ENCODE results near the gene CAST. TPM values are rescaled to one million over a fixed set of nuclear protein-coding genes. Genes with fewer than 3 reads are reported as not detected.
"Not testable (repeated sequence)": the region's sequence is repeated elsewhere in the genome, so short reads cannot be mapped to it uniquely, and the experiment has no call there.

The CAST gene
- total RNA-seq, 2 experiments from 2014 or later: 165 to 174 TPM

- H3K4me3 Mint-ChIP-seq: no peak overlapping the region
- H3K9me3 Mint-ChIP-seq: no peaks in the 10 kb centered on the region
- peaks cover 8% of the 10 kb centered on the region for H3K4me1 Mint-ChIP-seq
- ATAC-seq (ENCODE audit: low read depth): no peak
- POLR2A ChIA-PET: no interaction called here
- no peaks in the 10 kb centered on the region for H3K27me3 Mint-ChIP-seq
- peaks cover 30% of the 10 kb centered on the region for H3K36me3 Mint-ChIP-seq
- no peak for DNase-seq
- H3K27ac Mint-ChIP-seq: no peak overlapping the region
Observed at GRCh38 chr5:96741106-96741505, 78.9 kb downstream of the CAST start.

- Mint-ChIP-seq H3K4me1 (peaks cover 9% of the 10 kb centered on the region), H3K9me3 (no peaks in the 10 kb centered on the region), H3K27me3 (no peaks in the 10 kb centered on the region), H3K27ac (no peak overlapping the region), H3K4me3 (no peak overlapping the region), H3K36me3 (peaks cover 29% of the 10 kb centered on the region)
- POLR2A ChIA-PET: no interaction called here
- ATAC-seq (ENCODE audit: low read depth) (no peak), DNase-seq (no peak)
Observed at GRCh38 chr5:96741891-96742309, 79.7 kb downstream of the CAST start.

- Mint-ChIP-seq H3K4me1 (peaks cover 9% of the 10 kb centered on the region), H3K36me3 (peaks cover 27% of the 10 kb centered on the region), H3K4me3 (no peak overlapping the region), H3K9me3 (no peaks in the 10 kb centered on the region), H3K27me3 (no peaks in the 10 kb centered on the region), H3K27ac (no peak overlapping the region)
- ATAC-seq (ENCODE audit: low read depth) (no peak), DNase-seq (no peak)
- POLR2A ChIA-PET: no interaction called here
Observed at GRCh38 chr5:96742538-96742937, 80.4 kb downstream of the CAST start.

GRCh38 chr5:96743065-96743768 is 81.0 kb downstream of the CAST start:
- no peak for DNase-seq
- POLR2A ChIA-PET: no interaction called here
- H3K27me3 Mint-ChIP-seq: no peaks in the 10 kb centered on the region
- H3K4me1 Mint-ChIP-seq: peaks cover 9% of the 10 kb centered on the region
- no peaks in the 10 kb centered on the region for H3K9me3 Mint-ChIP-seq
- H3K4me3 Mint-ChIP-seq: no peak overlapping the region
- H3K36me3 Mint-ChIP-seq: peaks cover 24% of the 10 kb centered on the region
- ATAC-seq (ENCODE audit: low read depth): no peak
- no peak overlapping the region for H3K27ac Mint-ChIP-seq

GRCh38 chr5:96743805-96744204 is 81.6 kb downstream of the CAST start:
- no peaks in the 10 kb centered on the region for H3K9me3 Mint-ChIP-seq
- peaks cover 26% of the 10 kb centered on the region for H3K36me3 Mint-ChIP-seq
- POLR2A ChIA-PET: no interaction called here
- no peak overlapping the region for H3K27ac Mint-ChIP-seq
- H3K4me1 Mint-ChIP-seq: peaks cover 9% of the 10 kb centered on the region
- DNase-seq (no peak), ATAC-seq (ENCODE audit: low read depth) (no peak)
- H3K4me3 Mint-ChIP-seq: no peak overlapping the region
- H3K27me3 Mint-ChIP-seq: no peaks in the 10 kb centered on the region

- H3K27ac Mint-ChIP-seq; POLR2A ChIA-PET; H3K27me3 Mint-ChIP-seq; H3K9me3 Mint-ChIP-seq; H3K4me3 Mint-ChIP-seq; H3K4me1 Mint-ChIP-seq; ATAC-seq (ENCODE audit: low read depth); DNase-seq: not testable (repeated sequence)
- H3K36me3 Mint-ChIP-seq: peaks cover 30% of the 10 kb centered on the region
Observed at GRCh38 chr5:96744218-96744617, 82.0 kb downstream of the CAST start.

GRCh38 chr5:96745025-96745424 is 82.8 kb downstream of the CAST start:
- no peak overlapping the region for H3K27ac Mint-ChIP-seq
- H3K4me1 Mint-ChIP-seq: peaks cover 9% of the 10 kb centered on the region
- ATAC-seq (ENCODE audit: low read depth): no peak
- peaks cover 30% of the 10 kb centered on the region for H3K36me3 Mint-ChIP-seq
- POLR2A ChIA-PET: no interaction called here
- H3K4me3 Mint-ChIP-seq: no peak overlapping the region
- H3K27me3 Mint-ChIP-seq: no peaks in the 10 kb centered on the region
- H3K9me3 Mint-ChIP-seq: no peaks in the 10 kb centered on the region
- no peak for DNase-seq

GRCh38 chr5:96745844-96746531 is 83.8 kb downstream of the CAST start:
- DNase-seq (no peak), ATAC-seq (ENCODE audit: low read depth) (no peak)
- peak overlapping the region; percentile 24 for H3K27ac Mint-ChIP-seq
- H3K9me3 Mint-ChIP-seq: no peaks in the 10 kb centered on the region
- H3K36me3 Mint-ChIP-seq: peaks cover 26% of the 10 kb centered on the region
- H3K27me3 Mint-ChIP-seq: no peaks in the 10 kb centered on the region
- POLR2A ChIA-PET: no interaction called here
- H3K4me3 Mint-ChIP-seq: no peak overlapping the region
- H3K4me1 Mint-ChIP-seq: peaks cover 9% of the 10 kb centered on the region

- no peak overlapping the region for H3K27ac Mint-ChIP-seq
- H3K9me3 Mint-ChIP-seq: no peaks in the 10 kb centered on the region
- peaks cover 27% of the 10 kb centered on the region for H3K36me3 Mint-ChIP-seq
- POLR2A ChIA-PET: no interaction called here
- H3K4me3 Mint-ChIP-seq: no peak overlapping the region
- no peaks in the 10 kb centered on the region for H3K27me3 Mint-ChIP-seq
- no peak for ATAC-seq (ENCODE audit: low read depth)
- peaks cover 9% of the 10 kb centered on the region for H3K4me1 Mint-ChIP-seq
- DNase-seq: no peak
Observed at GRCh38 chr5:96747720-96748119, 85.5 kb downstream of the CAST start.

- H3K4me1 Mint-ChIP-seq: peaks cover 5% of the 10 kb centered on the region
- no peak overlapping the region for H3K4me3 Mint-ChIP-seq
- DNase-seq (no peak), ATAC-seq (ENCODE audit: low read depth) (no peak)
- no peak overlapping the region for H3K27ac Mint-ChIP-seq
- H3K9me3 Mint-ChIP-seq: no peaks in the 10 kb centered on the region
- POLR2A ChIA-PET: no interaction called here
- no peaks in the 10 kb centered on the region for H3K27me3 Mint-ChIP-seq
- H3K36me3 Mint-ChIP-seq: peaks cover 18% of the 10 kb centered on the region
Observed at GRCh38 chr5:96750110-96750822, 88.1 kb downstream of the CAST start.

- POLR2A ChIA-PET: interaction anchor here (1.7 kb wide), 1 partner anchor 89 kb away, joined by 5 read pairs; the partner anchor contains the start of gene CAST
- H3K36me3 Mint-ChIP-seq: peaks cover 16% of the 10 kb centered on the region
Observed at GRCh38 chr5:96751203-96752169, 89.3 kb downstream of the CAST start.

GRCh38 chr5:96752341-96753016 is 90.3 kb downstream of the CAST start:
- H3K27ac Mint-ChIP-seq: no peak overlapping the region
- H3K4me1 Mint-ChIP-seq: no peaks in the 10 kb centered on the region
- H3K9me3 Mint-ChIP-seq: no peaks in the 10 kb centered on the region
- H3K36me3 Mint-ChIP-seq: peaks cover 18% of the 10 kb centered on the region
- DNase-seq (no peak), ATAC-seq (ENCODE audit: low read depth) (no peak)
- POLR2A ChIA-PET: interaction anchor here (0.6 to 1.7 kb wide), 2 partner anchors 90 to 120 kb away, joined by 5 to 7 read pairs; partner anchors contain the start of gene CAST
- no peak overlapping the region for H3K4me3 Mint-ChIP-seq
- H3K27me3 Mint-ChIP-seq: no peaks in the 10 kb centered on the region

More at GRCh38 chr5:96751203-96752169, 89.3 kb downstream of the CAST start:
- H3K4me3 Mint-ChIP-seq: no peak overlapping the region
- no peaks in the 10 kb centered on the region for H3K9me3 Mint-ChIP-seq
- no peaks in the 10 kb centered on the region for H3K27me3 Mint-ChIP-seq
- DNase-seq: no peak
- no peaks in the 10 kb centered on the region for H3K4me1 Mint-ChIP-seq
- no peak for ATAC-seq (ENCODE audit: low read depth)
- no peak overlapping the region for H3K27ac Mint-ChIP-seq

Measured in activated naive CD8-positive, alpha-beta T cell treated with anti-CD3 and anti-CD28 coated beads, Interleukin-2, amount 10 ng/mL, durations not matched to agents 7 days and 5 days (primary cell).